Adrenal gland (tissue), 5 donors: ENCODE results near the gene HTRA3.

ENCODE experiments used
- CTCF ChIP-seq, 6 experiments: fragments of 450-650 bp in 4 of 6; fragments of 200-600 bp in 2 of 6; sonication (generic) in 1 of 6; IDR thresholded peaks; 1 replicate in 5 of 6; 2 replicates in 1 of 6; pipeline versions ENCODE4 v1.5.1 to v1.8.0; 2016 to 2021; ENCODE audit warnings: antibody characterized with exemption in 6 of 6, mild to moderate bottlenecking in 2 of 6, moderate library complexity in 1 of 6
- POLR2A ChIP-seq, 2 donors: fragments of 450-650 bp; IDR thresholded peaks; one replicate each; pipeline ENCODE4 v1.6.1; 2017; ENCODE audit warnings: antibody characterized with exemption in 2 of 2, mild to moderate bottlenecking in 2 of 2, moderate library complexity in 1 of 2
- donor health status: DM: no; HTN: no; CAD: no.

DNA sequence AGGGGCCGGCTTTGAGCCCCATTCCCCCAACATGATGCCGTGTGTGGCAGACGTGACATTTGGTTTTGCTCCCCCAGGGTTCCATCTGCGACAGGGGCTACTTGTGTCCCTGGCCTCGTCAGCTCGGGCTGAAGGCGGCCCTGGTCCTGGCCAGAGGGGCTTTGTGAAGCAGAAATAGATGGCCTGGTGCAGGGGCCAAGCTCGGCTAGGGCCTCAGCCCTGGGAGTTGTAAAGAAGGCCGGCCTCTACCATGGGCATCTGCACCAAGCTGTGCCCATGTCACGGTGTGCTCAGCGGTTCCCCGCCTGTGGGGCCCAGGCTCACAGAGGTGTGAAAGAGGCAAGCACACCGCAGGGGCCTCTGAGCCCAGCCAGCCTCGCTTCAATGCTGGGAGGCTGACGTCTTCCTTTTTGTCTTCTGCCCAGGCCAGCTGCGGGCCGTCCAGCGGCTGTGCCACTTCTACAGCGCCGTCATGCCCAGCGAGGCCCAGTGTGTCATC is 38.0 kb upstream of the HTRA3 start:
- TF ChIP-seq POLR2A (IDR thresholded peaks at IDR 0.05) (no peak), CTCF (IDR thresholded peaks at IDR 0.05) (no peak)
